Astrocyte (in vitro differentiated cells and primary cell): ENCODE results near the gene FHIT. TPM values are rescaled to one million over a fixed set of nuclear protein-coding genes. Genes with fewer than 3 reads are reported as not detected.

Source experiments
- DNase-seq: peaks from one replicate; pipeline ENCODE4 v3.0.0-alpha.2; 2010; ENCODE audit warnings: low read depth
- FAIRE-seq: peaks from 2 replicates; lab custom pipeline; 2011; peaks lifted over from hg19 to GRCh38; lab: Jason Lieb, UNC
- H2AFZ ChIP-seq: 2 replicates; pipeline ENCODE4 v1.6.0; 2012; ENCODE audit warnings: low read depth, low read length, inconsistent platforms
- H3K27ac ChIP-seq: 2 replicates; pipeline ENCODE4 v1.5.1; 2011; ENCODE audit warnings: low read depth, low read length, inconsistent platforms
- H3K27me3 ChIP-seq: 2 replicates; pipeline ENCODE4 v1.6.0; 2011; ENCODE audit warnings: low read length, inconsistent platforms; ENCODE audit not compliant: insufficient read depth
- H3K36me3 ChIP-seq: 2 replicates; pipeline ENCODE4 v1.5.1; 2011; ENCODE audit warnings: low read length, inconsistent platforms; ENCODE audit not compliant: insufficient read depth
- H3K4me1 ChIP-seq: 2 replicates; pipeline ENCODE4 v1.5.1; 2011; ENCODE audit warnings: low read length, inconsistent platforms; ENCODE audit not compliant: insufficient read depth
- H3K4me2 ChIP-seq: 2 replicates; pipeline ENCODE4 v1.6.0; 2012; ENCODE audit warnings: low read length, inconsistent platforms
- H3K4me3 ChIP-seq: 2 replicates; pipeline ENCODE4 v1.5.1; 2011; ENCODE audit warnings: low read depth, mild to moderate bottlenecking, low read length, inconsistent platforms; ENCODE audit not compliant: insufficient read depth
- H3K79me2 ChIP-seq: 2 replicates; pipeline ENCODE4 v1.6.0; 2012; ENCODE audit warnings: mild to moderate bottlenecking, low read length, inconsistent platforms; ENCODE audit not compliant: insufficient read depth
- H3K9ac ChIP-seq: 2 replicates; pipeline ENCODE4 v1.6.0; 2012; ENCODE audit warnings: mild to moderate bottlenecking, low read length, inconsistent platforms
- H3K9me3 ChIP-seq: 2 replicates; pipeline ENCODE4 v1.5.1; 2012; ENCODE audit warnings: low read depth, mild to moderate bottlenecking, low read length, inconsistent platforms; ENCODE audit not compliant: insufficient read depth
- H4K20me1 ChIP-seq: 2 replicates; pipeline ENCODE4 v1.6.0; 2012; ENCODE audit warnings: low read length, inconsistent platforms; ENCODE audit not compliant: insufficient read depth
- H3K27ac Mint-ChIP-seq: one replicate; pipeline ENCODE4 v1.8.0; 2021; ENCODE audit warnings: mild to moderate bottlenecking, mixed read lengths; ENCODE audit not compliant: unreplicated experiment
- H3K27me3 Mint-ChIP-seq: one replicate; pipeline ENCODE4 v1.8.0; 2021; ENCODE audit warnings: low read depth, mixed read lengths; ENCODE audit not compliant: unreplicated experiment
- H3K36me3 Mint-ChIP-seq: one replicate; pipeline ENCODE4 v1.8.0; 2021; ENCODE audit warnings: low read depth, mixed read lengths; ENCODE audit not compliant: unreplicated experiment
- H3K4me1 Mint-ChIP-seq: one replicate; pipeline ENCODE4 v1.8.0; 2021; ENCODE audit warnings: low read depth, mixed read lengths; ENCODE audit not compliant: unreplicated experiment
- H3K4me3 Mint-ChIP-seq: one replicate; pipeline ENCODE4 v1.8.0; 2021; ENCODE audit warnings: mild to moderate bottlenecking, moderate library complexity, mixed read lengths; ENCODE audit not compliant: unreplicated experiment
- H3K9me3 Mint-ChIP-seq: one replicate; pipeline ENCODE4 v1.8.0; 2021; ENCODE audit warnings: mild to moderate bottlenecking, mixed read lengths; ENCODE audit not compliant: unreplicated experiment
- CTCF ChIP-seq: IDR thresholded peaks from 2 replicates; pipeline ENCODE4 v1.5.1; 2011; ENCODE audit warnings: low read depth, mild to moderate bottlenecking, inconsistent platforms, low read length, moderate library complexity; ENCODE audit not compliant: insufficient read depth
- EZH2 ChIP-seq: IDR thresholded peaks from 2 replicates; pipeline ENCODE4 v1.6.1; 2012; ENCODE audit warnings: mild to moderate bottlenecking, low read length, inconsistent platforms; ENCODE audit not compliant: insufficient read depth
- total RNA-seq: library from RNA; stranded (reverse); gene quantifications from 2 replicates; pipeline ENCODE4 v1.2.1, GENCODE V29; 2021

FHIT gene
- total RNA-seq, 1 donor from 2014 or later = 6.7 TPM

- Histone ChIP-seq H3K4me1 (no peaks in the 10 kb centered on the region), H3K27me3 (no peaks in the 10 kb centered on the region), H3K9ac (no peak overlapping the region), H3K27ac (no peak overlapping the region), H3K4me2 (no peak overlapping the region), H3K36me3 (no peaks in the 10 kb centered on the region), H4K20me1 (no peaks in the 10 kb centered on the region), H3K9me3 (no peaks in the 10 kb centered on the region), H2AFZ (no peak overlapping the region), H3K79me2 (no peaks in the 10 kb centered on the region), H3K4me3 (no peak overlapping the region)
- Mint-ChIP-seq H3K4me1 (peaks cover 28% of the 10 kb centered on the region), H3K4me3 (no peak overlapping the region), H3K27me3 (no peaks in the 10 kb centered on the region), H3K9me3 (peaks cover 1% of the 10 kb centered on the region), H3K36me3 (no peaks in the 10 kb centered on the region), H3K27ac (no peak overlapping the region)
- FAIRE-seq (no peak), DNase-seq (no peak)
- no peak for TF ChIP-seq CTCF
Observed at GRCh38 chr3:60932170-60932569, 319.1 kb downstream of the FHIT start.

- no peaks in the 10 kb centered on the region for H3K79me2 ChIP-seq
- DNase-seq (no peak), FAIRE-seq (no peak)
- no peak overlapping the region for H3K27ac ChIP-seq
- H3K36me3 ChIP-seq = no peaks in the 10 kb centered on the region
- H2AFZ ChIP-seq = no peak overlapping the region
- no peak overlapping the region for H3K4me3 ChIP-seq
- no peak overlapping the region for H3K4me3 Mint-ChIP-seq
- no peak overlapping the region for H3K9ac ChIP-seq
- no peak for TF ChIP-seq CTCF
- no peak for TF ChIP-seq EZH2
- H3K4me1 ChIP-seq = no peaks in the 10 kb centered on the region
- no peaks in the 10 kb centered on the region for H3K27me3 ChIP-seq
- H3K4me1 Mint-ChIP-seq = peaks cover 21% of the 10 kb centered on the region
- H3K36me3 Mint-ChIP-seq = no peaks in the 10 kb centered on the region
- H3K9me3 Mint-ChIP-seq = peaks cover 5% of the 10 kb centered on the region
- H3K4me2 ChIP-seq = no peak overlapping the region
- no peaks in the 10 kb centered on the region for H4K20me1 ChIP-seq
- H3K27me3 Mint-ChIP-seq = no peaks in the 10 kb centered on the region
- no peaks in the 10 kb centered on the region for H3K9me3 ChIP-seq
- no peak overlapping the region for H3K27ac Mint-ChIP-seq
Observed at GRCh38 chr3:60931452-60931851, 319.8 kb downstream of the FHIT start.

- no peak overlapping the region for H3K4me3 ChIP-seq
- H4K20me1 ChIP-seq = no peaks in the 10 kb centered on the region
- H3K4me1 Mint-ChIP-seq = peaks cover 3% of the 10 kb centered on the region
- H3K36me3 ChIP-seq = no peaks in the 10 kb centered on the region
- peaks cover 4% of the 10 kb centered on the region for H3K9me3 Mint-ChIP-seq
- H3K9me3 ChIP-seq = no peaks in the 10 kb centered on the region
- H3K79me2 ChIP-seq = no peaks in the 10 kb centered on the region
- no peak overlapping the region for H3K9ac ChIP-seq
- no peak for TF ChIP-seq EZH2
- TF ChIP-seq CTCF = no peak
- no peak overlapping the region for H2AFZ ChIP-seq
- no peak for DNase-seq
- H3K4me1 ChIP-seq = no peaks in the 10 kb centered on the region
- FAIRE-seq = no peak
- no peaks in the 10 kb centered on the region for H3K27me3 ChIP-seq
- H3K27ac Mint-ChIP-seq = no peak overlapping the region
- H3K4me2 ChIP-seq = no peak overlapping the region
- H3K4me3 Mint-ChIP-seq = no peak overlapping the region
- no peak overlapping the region for H3K27ac ChIP-seq
- no peaks in the 10 kb centered on the region for H3K27me3 Mint-ChIP-seq
- H3K36me3 Mint-ChIP-seq = no peaks in the 10 kb centered on the region
Observed at GRCh38 chr3:60920519-60920918, 330.7 kb downstream of the FHIT start.
